ENCODE measurements around the gene IRAK2.
A peak's percentile ranks its signal among the peaks of the same experiment; 100 is the strongest.
"Not testable (repeated sequence)": the region's sequence is repeated elsewhere in the genome, so short reads cannot be mapped to it uniquely, and the experiment has no call there.

IRAK2 gene

DNA sequence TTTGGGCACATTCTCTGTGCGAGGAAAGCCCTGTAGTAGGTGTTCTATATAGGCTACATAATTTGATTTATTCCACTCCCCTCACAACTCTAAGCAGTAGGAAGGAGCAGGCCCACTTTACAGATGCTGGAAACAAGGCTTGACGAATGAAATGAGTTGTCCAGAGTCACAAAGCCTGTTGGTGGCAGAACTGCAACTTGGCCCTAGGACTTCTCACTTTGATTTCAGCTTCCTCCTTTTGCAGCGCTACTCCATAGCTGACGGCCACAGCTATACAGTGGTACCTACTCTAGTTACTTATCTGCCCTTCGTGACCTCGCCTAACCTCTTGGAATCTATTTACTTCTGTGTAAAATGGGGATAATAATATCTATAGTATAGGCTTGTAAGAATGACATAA is 2.5 kb upstream of the IRAK2 start:
- no peak for DNase-seq

DNA sequence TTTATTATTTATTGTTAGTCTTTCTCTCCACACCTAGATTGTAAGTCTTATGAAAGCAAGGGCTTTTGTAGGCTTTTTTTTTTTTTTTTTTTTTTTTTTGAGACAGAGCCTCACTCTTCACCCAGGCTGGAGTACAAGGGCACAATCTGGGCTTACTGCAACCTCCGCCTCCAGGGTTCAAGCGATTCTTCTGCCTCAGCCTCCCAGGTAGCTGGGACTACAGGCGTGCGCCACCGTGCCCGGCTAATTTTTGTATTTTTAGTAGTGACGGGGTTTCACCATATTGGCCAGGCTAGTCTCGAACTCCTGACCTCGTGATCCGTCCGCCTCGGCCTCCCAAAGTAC is 546 bp upstream of the IRAK2 start:
- DNase-seq, result not testable (repeated sequence)

DNA sequence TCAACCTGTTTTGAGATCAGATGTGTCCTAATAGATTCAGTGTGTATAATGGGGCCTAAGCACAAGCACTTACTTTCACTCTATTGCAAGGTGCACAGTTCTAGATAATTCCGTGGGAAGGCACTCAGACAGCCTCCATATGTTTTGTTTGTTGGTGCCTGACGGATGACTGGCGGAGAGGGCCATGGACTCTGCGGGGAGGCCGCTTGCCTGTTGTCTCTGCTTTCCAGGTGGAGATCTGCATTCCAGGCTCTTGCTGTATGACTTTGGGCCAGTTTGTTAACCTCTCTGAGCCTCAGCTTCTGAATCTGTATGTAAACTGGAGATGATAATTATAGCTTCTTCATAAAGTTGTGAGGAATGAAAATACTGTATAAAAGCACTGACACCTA is 1.5 kb downstream of the IRAK2 start:
- DNase-seq, result no peak

DNA sequence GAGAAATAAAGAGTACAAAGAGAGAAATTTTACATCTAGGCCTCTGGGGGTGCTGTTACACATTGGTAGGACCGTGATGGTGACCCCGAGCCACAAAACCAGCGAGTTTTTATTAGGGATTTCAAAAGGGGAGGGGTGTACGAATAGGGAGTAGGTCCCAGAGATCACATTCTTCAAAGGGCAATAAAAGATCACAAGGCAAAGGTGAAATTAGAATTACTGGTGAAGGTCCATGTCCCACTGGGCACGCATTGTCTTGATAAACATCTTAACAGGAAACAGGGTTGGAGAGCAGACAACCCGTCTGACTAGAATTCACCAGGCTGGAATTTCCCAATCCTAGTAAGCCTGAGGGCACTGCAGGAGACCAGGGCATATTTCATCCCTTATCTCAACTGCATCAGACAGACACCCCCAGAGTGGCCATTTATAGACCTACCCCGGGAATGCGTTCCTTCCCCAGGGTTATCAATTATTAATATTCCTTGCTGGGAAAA is 4.3 kb downstream of the IRAK2 start:
- no peak for DNase-seq

DNA sequence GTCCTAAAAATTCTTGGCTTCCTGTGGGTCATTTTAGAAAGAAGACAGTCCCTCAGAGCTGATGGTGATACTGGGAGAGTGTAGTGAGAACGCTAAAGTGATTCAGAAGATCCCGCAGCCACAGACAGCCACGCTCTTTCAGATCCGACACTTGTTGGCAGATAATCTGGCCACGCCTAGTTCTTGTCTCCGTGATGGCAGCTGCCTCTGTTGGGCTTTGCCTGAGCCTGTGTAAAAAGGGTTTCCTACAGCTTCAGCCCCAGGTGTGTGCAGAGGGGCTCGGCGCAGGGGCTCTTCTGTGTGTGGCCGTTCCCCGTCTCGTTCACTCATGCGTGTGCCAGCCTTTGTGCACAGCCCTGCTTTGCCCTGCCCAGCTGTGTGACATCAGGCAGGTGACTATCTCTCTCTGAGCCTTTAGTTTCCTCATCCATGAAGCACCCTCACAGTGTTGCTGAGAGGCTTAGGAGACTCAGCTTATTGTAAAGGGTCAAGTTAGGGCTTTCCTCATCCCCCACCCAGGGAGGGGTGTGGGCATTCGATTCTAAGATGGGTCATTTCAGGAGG is 6.3 kb downstream of the IRAK2 start:
- DNase-seq, result no peak

DNA sequence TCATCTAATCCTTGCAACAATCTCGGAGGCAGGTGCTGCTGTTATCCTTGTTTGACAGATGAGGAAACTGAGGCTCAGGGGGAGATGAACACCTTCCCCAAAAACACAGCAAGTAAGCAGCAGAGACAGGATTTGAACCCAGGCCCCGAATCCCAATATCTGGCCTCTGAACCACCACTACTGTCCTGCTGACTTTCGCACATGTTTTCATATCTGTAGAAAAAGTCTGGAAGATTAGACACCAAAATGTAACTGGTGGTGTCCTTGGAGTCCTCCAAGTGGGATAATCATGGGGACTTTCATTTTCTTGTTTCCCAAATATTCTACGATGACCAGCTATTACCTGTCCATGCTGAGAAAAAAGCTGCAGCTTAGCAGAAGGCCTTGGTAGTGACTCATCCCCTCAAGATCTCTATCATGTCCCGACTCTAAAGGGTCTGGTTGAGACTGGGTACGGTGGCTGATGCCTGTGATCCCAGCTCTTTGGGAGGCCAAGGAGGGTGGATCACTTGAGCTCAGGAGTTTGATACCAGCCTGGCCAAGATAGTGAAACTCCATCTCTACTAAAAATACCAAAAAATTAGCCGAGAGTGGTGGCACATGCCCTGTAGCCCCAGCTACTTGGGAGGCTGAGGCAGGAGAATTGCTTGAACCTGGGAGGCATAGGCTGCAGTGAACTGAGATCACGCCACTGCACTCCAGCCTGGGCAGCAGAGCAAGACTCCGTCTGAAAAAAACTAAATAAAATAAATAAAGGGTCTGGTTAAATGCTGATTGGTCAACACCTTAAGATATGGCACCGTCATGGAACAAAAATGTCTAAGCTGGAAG is 8.6 kb downstream of the IRAK2 start:
- DNase-seq, result peak; percentile 33

DNA sequence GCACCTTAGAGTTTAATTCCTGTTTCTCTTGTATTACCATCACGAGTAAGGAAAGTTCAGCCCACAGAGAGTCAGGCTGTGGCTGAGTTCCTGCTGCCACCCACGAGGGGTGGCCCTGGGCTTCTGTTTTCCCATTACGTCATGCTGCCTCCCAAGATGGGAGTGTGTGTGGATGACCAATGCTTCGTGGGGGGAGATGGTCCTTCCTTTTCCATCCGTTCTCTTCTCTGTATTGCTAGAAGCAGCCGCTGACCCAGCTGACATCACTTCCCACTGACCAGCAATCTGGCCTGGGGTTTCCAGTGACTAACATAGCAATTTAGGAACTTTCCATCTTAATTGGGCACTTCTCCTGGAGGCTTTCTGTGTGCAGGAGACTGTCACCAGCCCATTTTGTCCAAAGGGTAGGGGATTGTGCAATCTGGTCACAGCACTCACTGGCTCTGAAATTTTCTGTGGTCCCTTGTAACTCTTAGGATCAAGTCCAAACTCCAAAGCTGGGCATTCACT is 9.3 kb downstream of the IRAK2 start:
- peak; percentile 97 for DNase-seq

DNA sequence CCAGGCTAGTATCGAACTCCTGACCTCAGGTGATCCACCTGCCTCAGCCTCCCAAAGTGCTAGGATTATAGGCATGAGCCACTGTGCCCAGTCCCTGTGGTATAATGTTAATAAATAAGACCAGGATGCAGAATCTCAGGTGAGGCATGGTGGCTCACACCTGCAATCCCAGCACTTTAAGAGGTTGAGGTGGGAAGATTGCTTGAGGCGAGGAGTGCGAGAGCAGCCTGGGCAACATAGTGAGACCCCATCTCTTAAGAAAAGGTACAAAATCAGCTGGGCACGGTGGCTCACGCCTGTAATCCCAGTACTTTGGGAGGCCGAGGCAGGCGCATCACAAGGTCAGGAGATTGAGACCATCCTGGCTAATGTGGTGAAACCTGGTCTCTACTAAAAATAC is 10.6 kb downstream of the IRAK2 start:
- not testable (repeated sequence) for DNase-seq

DNA sequence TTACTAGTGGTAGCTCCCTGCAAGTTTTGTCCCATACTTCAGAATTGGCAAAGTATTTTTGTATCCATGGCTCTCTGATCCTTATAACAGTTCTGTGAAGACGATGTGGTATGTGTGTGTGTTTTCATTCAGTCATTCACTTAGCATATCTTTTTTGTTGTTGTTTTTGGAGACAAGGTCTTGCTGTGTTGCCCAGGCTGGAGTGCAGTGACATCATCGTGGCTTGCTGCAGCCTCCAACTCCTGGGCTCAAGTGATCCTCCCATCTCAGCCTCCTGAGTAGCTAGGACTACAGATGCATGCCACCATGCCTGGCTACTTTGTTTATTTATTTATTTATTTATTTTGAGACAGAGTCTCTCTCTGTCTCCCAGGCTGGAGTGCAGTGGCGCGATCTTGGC is 11.4 kb downstream of the IRAK2 start:
- not testable (repeated sequence) for DNase-seq

DNA sequence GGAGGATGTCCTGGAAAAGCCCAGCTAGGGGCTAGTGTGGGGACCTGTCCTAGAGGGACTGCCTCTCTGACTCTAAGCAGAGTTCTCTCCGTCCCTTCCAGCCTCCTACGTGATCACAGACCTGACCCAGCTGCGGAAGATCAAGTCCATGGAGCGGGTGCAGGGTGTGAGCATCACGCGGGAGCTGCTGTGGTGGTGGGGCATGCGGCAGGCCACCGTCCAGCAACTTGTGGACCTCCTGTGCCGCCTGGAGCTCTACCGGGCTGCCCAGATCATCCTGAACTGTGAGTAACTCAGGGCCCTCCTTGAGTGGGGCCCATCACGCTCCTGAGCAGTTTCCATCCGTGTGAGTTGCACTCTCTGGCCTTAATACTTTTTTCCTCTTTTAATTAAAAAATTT is 13.0 kb downstream of the IRAK2 start:
- DNase-seq, result no peak

DNA sequence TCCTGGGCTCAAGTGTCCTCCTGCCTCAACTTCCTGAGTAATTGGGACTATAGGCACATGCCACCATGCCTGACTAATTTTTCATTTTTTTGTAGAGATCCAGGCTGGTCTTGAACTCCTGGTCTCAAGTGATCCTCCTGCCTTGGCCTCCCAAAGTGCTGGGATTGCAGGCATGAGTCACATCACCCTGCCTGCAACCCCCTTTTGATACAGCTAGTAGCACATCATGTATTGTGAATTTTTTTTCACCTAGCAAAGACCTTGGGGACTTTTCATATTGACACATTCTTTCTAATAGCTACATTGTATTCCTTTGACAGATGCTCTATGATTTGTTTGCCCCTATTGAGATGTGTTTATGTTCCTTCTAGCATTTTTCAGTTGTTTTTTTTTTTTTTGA is 14.2 kb downstream of the IRAK2 start:
- DNase-seq, result no peak

DNA sequence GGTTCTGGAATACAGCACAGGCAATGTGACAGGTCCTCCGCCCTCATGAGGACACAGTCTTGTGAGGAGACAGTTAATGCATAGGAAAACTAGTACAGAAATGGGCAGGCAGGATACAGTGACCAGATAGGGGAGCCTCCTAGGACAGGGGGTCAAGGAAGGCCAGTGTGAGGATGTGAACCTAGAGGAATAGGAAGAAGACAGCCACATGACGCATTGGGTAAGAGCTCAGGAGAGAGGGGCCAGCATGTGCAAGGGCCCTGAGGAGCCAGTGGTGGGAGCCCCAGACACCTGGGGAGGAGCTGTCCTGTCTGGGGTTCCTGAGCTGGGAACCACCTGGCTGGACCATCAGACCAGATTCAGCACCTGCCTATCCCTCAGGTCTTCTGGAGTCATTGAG is 15.6 kb downstream of the IRAK2 start:
- DNase-seq, result no peak

DNA sequence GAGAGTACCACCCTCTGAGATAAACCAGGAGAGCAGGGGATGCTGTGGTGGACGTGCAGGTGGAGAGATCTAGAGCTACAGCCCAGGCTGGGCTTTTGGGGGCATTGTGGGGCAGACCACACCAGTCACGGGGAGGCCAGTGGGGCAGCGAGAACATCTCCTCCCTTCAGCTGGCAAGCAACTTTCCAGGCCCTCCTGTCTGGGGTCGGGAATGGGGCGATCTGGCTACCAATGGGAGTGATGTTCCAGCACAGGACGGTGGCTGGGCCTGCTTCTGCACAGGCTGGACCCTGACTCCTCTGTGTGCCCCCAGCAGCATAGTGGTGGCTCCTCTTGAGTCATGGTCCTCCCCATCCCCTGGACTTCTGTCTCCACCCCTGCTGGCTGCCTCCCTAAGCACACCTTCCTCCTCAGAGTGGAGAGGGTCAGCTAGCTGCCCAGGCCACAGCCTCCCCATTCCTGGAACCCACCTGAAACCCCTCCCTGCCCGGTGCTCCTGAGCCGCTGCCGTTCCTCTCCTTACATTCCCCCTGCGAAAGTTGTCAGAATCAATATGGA is 16.1 kb downstream of the IRAK2 start:
- no peak for DNase-seq

DNA sequence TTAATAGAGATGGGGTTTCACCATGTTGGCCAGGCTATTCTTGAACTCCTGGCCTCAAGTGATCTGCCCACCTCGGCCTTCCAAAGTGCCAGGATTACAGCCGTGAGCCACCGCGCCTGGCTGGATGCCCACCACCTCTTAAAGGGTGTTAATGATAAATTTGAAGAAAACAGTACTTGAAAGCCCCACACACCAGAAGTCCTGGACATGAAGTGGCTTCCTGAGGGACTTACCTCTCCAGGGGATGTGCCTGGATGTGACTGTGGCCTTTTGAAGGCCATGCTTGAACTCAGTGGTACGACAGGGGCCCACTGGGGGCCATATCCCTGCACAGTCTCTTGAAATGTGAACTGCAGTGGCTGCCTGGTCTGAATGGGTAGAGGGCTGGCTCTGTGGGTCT is 18.2 kb downstream of the IRAK2 start:
- DNase-seq, result no peak

DNA sequence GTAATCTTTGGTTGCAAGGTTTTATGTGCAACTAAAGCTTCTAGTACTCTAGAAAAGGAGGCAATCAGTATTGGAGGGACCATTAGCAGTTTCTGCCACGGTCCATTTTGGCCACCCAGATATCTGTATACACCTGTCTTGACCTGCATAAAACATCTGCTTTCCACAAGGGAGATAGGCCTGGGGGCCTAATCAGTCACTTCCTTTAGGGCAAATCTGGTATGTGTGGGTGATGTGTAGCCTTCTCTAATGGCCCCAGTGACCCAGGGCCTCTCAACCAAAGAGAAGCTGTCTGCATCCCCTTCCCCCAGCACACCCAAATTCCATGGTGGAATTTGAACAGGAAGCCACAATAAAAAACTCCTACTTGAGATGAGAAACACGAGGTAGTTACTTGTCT is 19.5 kb downstream of the IRAK2 start:
- DNase-seq, result no peak

DNA sequence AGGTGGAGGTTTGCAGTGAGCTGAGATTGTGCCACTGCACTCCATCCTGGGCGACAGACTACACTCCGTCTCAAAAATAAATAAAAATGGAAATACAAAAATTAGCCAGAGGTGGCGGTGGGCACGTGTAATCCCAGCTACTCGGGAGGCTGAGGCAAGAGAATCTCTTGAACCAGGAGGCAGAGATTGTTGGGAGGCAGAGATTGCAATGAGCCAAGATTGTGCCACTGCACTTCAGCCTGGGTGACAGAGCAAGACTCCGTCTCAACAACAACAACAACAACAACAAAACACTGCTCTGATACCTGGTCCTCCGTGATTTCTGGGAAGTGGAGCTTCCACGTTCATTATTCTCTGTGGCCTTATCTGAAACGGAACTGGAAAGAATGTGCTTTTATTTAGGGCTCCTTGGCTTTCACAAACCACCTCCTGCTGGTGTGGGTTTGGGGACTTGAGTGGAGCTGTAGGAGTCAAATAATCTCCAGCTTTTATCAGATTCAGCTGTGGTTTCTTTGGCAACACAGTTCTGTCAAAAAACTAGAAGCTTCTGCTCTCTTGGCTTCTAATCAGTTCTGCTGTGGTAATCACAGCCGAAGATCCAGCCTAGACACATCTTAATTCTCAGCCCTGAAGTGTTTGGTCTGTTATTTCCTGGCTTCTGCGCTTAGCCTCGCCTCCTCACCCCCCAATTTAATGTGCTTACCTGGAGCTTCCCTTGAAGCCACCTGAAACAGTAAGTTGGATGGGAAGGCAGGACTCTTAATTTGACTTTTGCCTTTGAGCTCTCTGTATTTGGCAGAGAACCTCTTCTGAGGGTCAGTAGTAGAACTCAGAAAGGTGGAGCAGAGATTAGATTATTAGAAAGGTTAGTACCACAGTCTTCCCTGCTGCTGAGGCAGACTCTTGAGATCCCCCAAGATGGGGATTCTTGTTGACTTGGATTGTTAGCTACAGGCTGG is 21.4 kb downstream of the IRAK2 start:
- DNase-seq, result no peak

DNA sequence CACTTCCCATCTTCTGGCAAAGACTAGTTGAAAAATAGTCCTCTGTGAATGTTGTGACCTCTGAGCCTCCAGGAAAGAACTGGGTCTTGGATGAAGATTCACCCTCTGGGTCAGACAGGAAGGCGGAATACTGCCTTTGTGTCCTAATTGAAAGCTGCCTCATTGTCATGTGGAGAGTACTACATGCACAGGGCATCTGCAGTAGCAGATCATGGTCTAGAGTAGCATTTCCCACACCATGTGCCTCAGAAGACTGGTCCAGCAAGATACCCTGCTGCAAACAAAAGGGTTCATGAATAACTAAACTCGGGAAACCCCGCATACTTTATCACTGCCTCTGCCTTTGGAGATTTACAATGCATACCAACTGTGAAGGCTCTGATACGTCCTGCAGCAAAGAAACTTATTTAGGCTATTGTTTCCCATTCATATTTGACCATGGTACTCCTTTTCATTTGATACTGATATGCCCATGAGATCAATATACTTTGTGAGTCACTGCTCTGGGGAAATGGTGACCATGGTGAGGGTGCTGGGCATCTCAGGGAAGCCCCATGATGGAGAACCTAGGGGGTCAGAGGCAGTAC is 22.7 kb downstream of the IRAK2 start:
- no peak for DNase-seq

DNA sequence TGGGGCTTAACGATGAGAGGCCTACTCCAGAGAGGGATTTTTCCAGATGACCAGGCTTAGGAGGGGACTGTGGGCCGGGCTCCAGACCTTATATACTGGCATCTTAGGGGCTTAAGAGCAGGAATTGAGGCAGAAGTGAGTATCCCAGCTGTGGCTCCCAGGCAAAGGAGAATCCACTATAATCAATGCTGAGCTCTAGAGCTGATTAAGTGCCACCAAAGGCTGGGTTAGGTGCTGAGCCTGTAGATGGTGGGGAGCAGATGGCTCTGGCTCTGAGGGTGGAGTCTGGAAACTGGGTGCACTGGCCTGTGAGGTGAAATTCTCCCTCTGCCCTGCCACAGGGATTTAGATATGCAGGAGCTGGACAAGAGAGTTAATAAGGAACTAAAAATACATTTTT is 23.2 kb downstream of the IRAK2 start:
- DNase-seq, result no peak

DNA sequence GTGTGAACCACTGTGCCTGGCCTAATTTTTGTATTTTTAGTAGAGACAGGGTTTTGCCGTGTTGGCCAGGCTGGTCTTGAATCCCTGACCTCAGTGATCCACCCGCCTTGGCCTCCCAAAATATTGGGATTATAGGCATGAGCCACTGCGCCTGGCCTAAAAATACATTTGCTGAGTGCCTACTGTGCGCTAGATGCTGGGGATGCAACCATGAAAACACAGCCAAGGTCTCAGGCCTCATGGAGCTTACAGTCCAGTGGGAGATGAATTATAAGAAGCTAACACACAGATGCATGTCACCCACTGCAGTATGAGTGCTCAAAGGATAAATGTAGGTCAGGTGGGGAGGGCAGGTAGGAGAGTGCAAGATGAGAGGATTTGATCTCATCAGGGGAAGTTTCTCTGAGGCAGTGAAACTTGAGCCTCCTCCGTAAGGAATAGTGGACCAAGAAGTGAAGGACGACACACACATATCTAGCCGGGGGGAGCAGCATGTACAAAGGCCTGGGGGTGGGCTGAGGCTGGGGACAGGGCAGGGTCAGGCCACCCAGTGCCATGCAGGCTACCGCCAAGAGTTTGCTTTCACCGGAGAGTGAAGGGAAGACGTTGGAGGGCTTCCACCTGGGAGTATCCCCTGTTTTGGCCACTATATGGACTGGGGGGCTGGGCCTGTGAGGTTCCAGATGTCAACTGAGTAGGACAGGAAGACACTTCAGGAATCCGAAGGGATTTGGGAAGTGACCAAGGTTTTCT is 24.3 kb downstream of the IRAK2 start:
- no peak for DNase-seq

DNA sequence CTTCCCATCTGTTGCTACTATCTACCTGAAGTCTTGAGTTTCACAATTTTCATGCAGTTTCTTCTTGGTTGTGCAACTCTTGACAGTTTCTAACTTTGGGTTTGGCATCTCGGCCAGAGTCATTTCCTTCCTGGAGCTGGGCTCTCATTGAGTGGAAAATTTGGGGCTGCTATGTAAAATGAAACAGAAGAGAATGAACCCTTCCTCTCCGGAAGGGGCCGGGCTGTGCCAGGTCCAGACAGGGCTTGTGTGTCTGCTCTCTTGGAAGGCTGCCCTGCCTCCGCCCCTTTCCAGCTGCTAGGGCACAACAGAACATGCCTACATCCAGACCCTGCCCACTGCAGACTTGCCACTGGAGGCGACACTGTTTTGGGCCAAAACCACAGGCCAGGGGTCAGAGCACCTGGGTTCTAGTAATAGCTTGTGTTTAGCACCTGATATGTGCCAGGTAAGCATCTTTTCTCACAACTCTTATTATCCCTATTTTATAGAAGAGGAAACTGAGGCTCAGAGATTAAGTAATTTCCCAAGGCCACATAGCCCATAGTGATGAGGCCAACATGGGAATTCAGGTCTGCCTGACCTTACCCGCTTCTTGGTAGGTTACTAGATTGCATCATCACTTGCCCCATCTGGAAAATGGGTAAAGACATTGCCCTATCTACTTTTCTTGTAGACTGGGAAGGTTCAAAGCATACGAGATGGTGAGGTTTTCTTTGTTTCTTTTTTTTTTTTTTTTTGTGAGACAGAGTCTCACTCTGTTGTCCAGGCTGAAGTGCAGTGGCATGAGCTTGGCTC is 25.0 kb downstream of the IRAK2 start:
- peak; percentile 26 for DNase-seq

Measured in HCEC 1CT (cell line).